Thyroid gland (tissue), 4 donors: Measurements from ENCODE around the gene MAPKBP1. TPM values are rescaled to one million over a fixed set of nuclear protein-coding genes. Genes with fewer than 3 reads are reported as not detected.

Source experiments
- DNase-seq, 2 donors: peaks; one replicate each; pipeline ENCODE4 v3.0.0-alpha.2; 2019
- H3K27ac ChIP-seq, 3 donors: fragments of 200-600 bp; sonication (generic); 1 replicate in 2 of 3; 2 replicates in 1 of 3; pipeline ENCODE4 v1.5.1; 2016 to 2019; ENCODE audit warnings: mild to moderate bottlenecking in 1 of 3, moderate library complexity in 1 of 3
- H3K27me3 ChIP-seq: fragments of 200-600 bp; sonication (generic); one replicate; pipeline ENCODE4 v1.5.1; 2019
- H3K36me3 ChIP-seq, 2 donors: fragments of 200-600 bp; sonication (generic); one replicate each; pipeline ENCODE4 v1.5.1; 2016 to 2019
- H3K4me1 ChIP-seq, 2 donors: fragments of 200-600 bp; sonication (generic); one replicate each; pipeline ENCODE4 v1.5.1; 2017 to 2019
- H3K4me3 ChIP-seq, 3 donors: fragments of 200-600 bp; sonication (generic); replicated peaks in 1 of 3; 1 replicate in 2 of 3; 2 replicates in 1 of 3; pipeline ENCODE4 v1.5.1; 2016; ENCODE audit warnings: mild to moderate bottlenecking in 1 of 3
- H3K9me3 ChIP-seq: fragments of 200-600 bp; sonication (generic); one replicate; pipeline ENCODE4 v1.5.1; 2017
- CTCF ChIP-seq, 6 experiments: fragments of 200-600 bp in 3 of 6; fragments of 450-650 bp in 3 of 6; sonication (generic) in 3 of 6; IDR thresholded peaks; one replicate each; pipeline ENCODE4 v1.5.1; 2016 to 2019; ENCODE audit warnings: antibody characterized with exemption in 6 of 6, mild to moderate bottlenecking in 2 of 6, inconsistent platforms in 1 of 6, moderate library complexity in 1 of 6
- POLR2A ChIP-seq, 2 donors: fragments of 450-650 bp; IDR thresholded peaks; one replicate each; pipeline ENCODE4 v1.6.1; 2017; ENCODE audit warnings: antibody characterized with exemption in 2 of 2, mild to moderate bottlenecking in 2 of 2, moderate library complexity in 1 of 2
- WGBS, 2 donors: methylation state at CpG; one replicate each; pipeline ENCODE4 v1.1.5; 2017; 5-methylcytosine and 5-hydroxymethylcytosine counted together
- intact Hi-C: fragments of 100-400 bp; cut with DNase I; formaldehyde crosslinking; loops from one replicate; pipeline ENCODE4 v1.15.1; 2023
- total RNA-seq, 4 donors: library from RNA; depleted of rRNA; stranded (reverse); fragments of >200 nt; gene quantifications; one replicate each; pipeline ENCODE4 v1.2.3, GENCODE V29; 2016

The MAPKBP1 gene
- total RNA-seq, 4 donors from 2014 or later: 25.4 to 40.5 (median 33.6) TPM

- DNase-seq: no peak
- intact Hi-C loops: no loop called here
Measured at GRCh38 chr15:41840673-41841072, 66.4 kb downstream of the MAPKBP1 start.

GRCh38 chr15:41841131-41841530 lies 66.8 kb downstream of the MAPKBP1 start:
- no peak for DNase-seq
- Histone ChIP-seq H3K4me1 (peaks cover 14 to 17% of the 10 kb centered on the region in 2 donors), H3K27ac (no peak overlapping the region), H3K27me3 (no peaks in the 10 kb centered on the region), H3K36me3 (peaks cover 9 to 29% of the 10 kb centered on the region in 2 donors), H3K9me3 (no peaks in the 10 kb centered on the region), H3K4me3 (no peak overlapping the region)
- 89 to 97% methylated on average over 9 to 10 of the region's 10 CpGs for WGBS, 2 donors
- intact Hi-C loops: no loop called here
- TF ChIP-seq CTCF (IDR thresholded peaks at IDR 0.05) (no peak), POLR2A (IDR thresholded peaks at IDR 0.05) (no peak)

More at GRCh38 chr15:41840673-41841072, 66.4 kb downstream of the MAPKBP1 start:
- Histone ChIP-seq H3K4me3 (no peak overlapping the region), H3K4me1 (peaks cover 14 to 17% of the 10 kb centered on the region in 2 donors), H3K36me3 (peaks cover 9 to 25% of the 10 kb centered on the region in 2 donors), H3K27ac (no peak overlapping the region), H3K27me3 (no peaks in the 10 kb centered on the region), H3K9me3 (no peaks in the 10 kb centered on the region)
- WGBS, 2 donors: 90 to 97% methylated on average over 15 of the region's 15 CpGs
- no peak for TF ChIP-seq CTCF (IDR thresholded peaks at IDR 0.05)
- no peak for TF ChIP-seq POLR2A (IDR thresholded peaks at IDR 0.05)

- no peak for DNase-seq
- intact Hi-C loops: no loop called here
- Histone ChIP-seq H3K36me3 (peaks cover 12 to 38% of the 10 kb centered on the region in 2 donors), H3K4me1 (peaks cover 14 to 17% of the 10 kb centered on the region in 2 donors), H3K9me3 (no peaks in the 10 kb centered on the region), H3K4me3 (no peak overlapping the region), H3K27ac (no peak overlapping the region), H3K27me3 (no peaks in the 10 kb centered on the region)
- TF ChIP-seq CTCF (IDR thresholded peaks at IDR 0.05): no peak
- TF ChIP-seq POLR2A (IDR thresholded peaks at IDR 0.05): no peak
- 78 to 88% methylated on average over 9 to 10 of the region's 12 CpGs for WGBS, 2 donors
Measured at GRCh38 chr15:41842229-41842628, 67.9 kb downstream of the MAPKBP1 start.

- Histone ChIP-seq H3K36me3 (peaks cover 24 to 50% of the 10 kb centered on the region in 2 donors), H3K4me1 (peaks cover 6 to 7% of the 10 kb centered on the region in 2 donors), H3K4me3 (no peak overlapping the region), H3K27ac (no peak overlapping the region), H3K9me3 (no peaks in the 10 kb centered on the region), H3K27me3 (no peaks in the 10 kb centered on the region)
- WGBS, 2 donors: 83 to 85% methylated on average over 10 of the region's 10 CpGs
- intact Hi-C loops: no loop called here
- no peak for DNase-seq
- TF ChIP-seq POLR2A (IDR thresholded peaks at IDR 0.05) (no peak), CTCF (IDR thresholded peaks at IDR 0.05) (no peak)
Measured at GRCh38 chr15:41843571-41843970, 69.3 kb downstream of the MAPKBP1 start.

GRCh38 chr15:41844814-41845213 lies 70.5 kb downstream of the MAPKBP1 start:
- Histone ChIP-seq H3K9me3 (no peaks in the 10 kb centered on the region), H3K4me3 (no peak overlapping the region), H3K4me1 (peaks cover 0 to 7% of the 10 kb centered on the region in 2 donors), H3K27me3 (no peaks in the 10 kb centered on the region), H3K36me3 (peaks cover 24 to 56% of the 10 kb centered on the region in 2 donors), H3K27ac (no peak overlapping the region)
- TF ChIP-seq CTCF (IDR thresholded peaks at IDR 0.05) (no peak), POLR2A (IDR thresholded peaks at IDR 0.05) (no peak)
- intact Hi-C loops: no loop called here
- WGBS, 2 donors: 78 to 100% methylated on average over 1 to 5 of the region's 12 CpGs
- DNase-seq: peak; percentile 77 to 78
